IMR-90 (cell line): ENCODE data around the gene PTPRF. TPM values are rescaled to one million over a fixed set of nuclear protein-coding genes. Genes with fewer than 3 reads are reported as not detected.

Experiments
- ATAC-seq: fragments of 200-7000 bp; cut with Tn5 transposase; 2 replicates; pipeline ENCODE4 v1.9.1; 2020; ENCODE audit warnings: low read depth, mild to moderate bottlenecking, moderate library complexity
- BruUV-seq: library from RNA; stranded (reverse); fragments of 400-500 nt; replicated peaks from 2 replicates; lab custom pipeline; 2021; lab: Mats Ljungman, UMichigan
- CTCF ChIA-PET: fragments of 300-600 bp; formaldehyde crosslinking; extraction: SDS; loops from one replicate; lab custom pipeline; 2021; ENCODE audit warnings: antibody characterized with exemption; lab: Yijun Ruan, JAX
- POLR2A ChIA-PET: fragments of 300-600 bp; sonication (Branson Sonifier 250); formaldehyde crosslinking; loops from one replicate; lab custom pipeline; 2022; ENCODE audit warnings: antibody characterized with exemption; ENCODE audit not compliant: unreplicated experiment; lab: Charles Lee
- DNase-seq: peaks from one replicate; pipeline ENCODE4 v3.0.0; 2013
- H2AFZ ChIP-seq: replicated peaks from 2 replicates; pipeline ENCODE3; 2013; ENCODE audit warnings: low read length, mild to moderate bottlenecking; ENCODE audit not compliant: poor library complexity
- H2AK5ac ChIP-seq: 2 replicates; pipeline ENCODE4 v1.6.1; 2013; ENCODE audit warnings: low read depth, low read length, inconsistent platforms
- H2AK9ac ChIP-seq: replicated peaks from 2 replicates; pipeline ENCODE3; 2013; ENCODE audit warnings: mild to moderate bottlenecking, low read depth, low read length, moderate library complexity; ENCODE audit not compliant: poor library complexity
- H2BK120ac ChIP-seq: 2 replicates; pipeline ENCODE4 v1.6.1; 2013; ENCODE audit warnings: low read depth, low read length, inconsistent platforms
- H2BK15ac ChIP-seq: 3 replicates; pipeline ENCODE4 v1.6.1; 2013; ENCODE audit warnings: low read depth, low read length, inconsistent platforms
- H2BK20ac ChIP-seq: 2 replicates; pipeline ENCODE4 v1.6.1; 2013; ENCODE audit warnings: low read depth, mild to moderate bottlenecking, inconsistent platforms, low read length, moderate library complexity
- H2BK5ac ChIP-seq: 2 replicates; pipeline ENCODE4 v1.6.1; 2013; ENCODE audit warnings: mild to moderate bottlenecking, low read depth, low read length, inconsistent platforms; ENCODE audit not compliant: poor library complexity, severe bottlenecking
- H3K14ac ChIP-seq: replicated peaks from 2 replicates; pipeline ENCODE4 v1.6.1; 2013; ENCODE audit warnings: low read depth, low read length, inconsistent platforms
- H3K18ac ChIP-seq: 2 replicates; pipeline ENCODE4 v1.6.1; 2013; ENCODE audit warnings: low read depth, low read length, control low read depth
- H3K23ac ChIP-seq: 2 replicates; pipeline ENCODE4 v1.6.1; 2013; ENCODE audit warnings: low read depth, low read length, inconsistent platforms
- H3K27ac ChIP-seq: 2 replicates; pipeline ENCODE4 v1.5.1; 2013; ENCODE audit warnings: mild to moderate bottlenecking, control low read depth, low read length; ENCODE audit not compliant: insufficient read depth
- H3K27me3 ChIP-seq: 2 replicates; pipeline ENCODE4 v1.6.1; 2013; ENCODE audit warnings: low read length; ENCODE audit not compliant: control insufficient read depth, insufficient read depth
- H3K36me3 ChIP-seq: 2 replicates; pipeline ENCODE4 v1.6.1; 2013; ENCODE audit warnings: low read length, mixed read lengths; ENCODE audit not compliant: control insufficient read depth, insufficient read depth
- H3K4ac ChIP-seq: 2 replicates; pipeline ENCODE4 v1.6.1; 2013; ENCODE audit warnings: low read depth, low read length, inconsistent platforms
- H3K4me1 ChIP-seq: 2 replicates; pipeline ENCODE4 v1.6.1; 2013; ENCODE audit warnings: low read length, mixed read lengths; ENCODE audit not compliant: control insufficient read depth, insufficient read depth
- H3K4me2 ChIP-seq: 2 replicates; pipeline ENCODE4 v1.6.1; 2013; ENCODE audit warnings: low read depth, mild to moderate bottlenecking, control low read depth, low read length, moderate library complexity
- H3K4me3 ChIP-seq: 2 replicates; pipeline ENCODE4 v1.5.1; 2013; ENCODE audit warnings: low read depth, mild to moderate bottlenecking, control low read depth, low read length, moderate library complexity; ENCODE audit not compliant: insufficient read depth
- H3K56ac ChIP-seq: 2 replicates; pipeline ENCODE4 v1.6.1; 2013; ENCODE audit warnings: low read length, inconsistent platforms; ENCODE audit not compliant: insufficient read depth; ENCODE audit errors: extremely low read depth
- H3K79me1 ChIP-seq, 2 experiments: 2 replicates each; pipeline ENCODE4 v1.6.1; 2013; ENCODE audit warnings: low read length in 2 of 2, inconsistent platforms in 1 of 2, low read depth in 1 of 2
- H3K9ac ChIP-seq: 2 replicates; pipeline ENCODE4 v1.6.1; 2013; ENCODE audit warnings: low read depth, low read length, control low read depth
- H3K9me1 ChIP-seq: 2 replicates; pipeline ENCODE4 v1.6.1; 2013; ENCODE audit warnings: low read length, inconsistent platforms; ENCODE audit not compliant: insufficient read depth
- H3K9me3 ChIP-seq: 2 replicates; pipeline ENCODE4 v1.6.1; 2013; ENCODE audit warnings: low read length; ENCODE audit not compliant: control insufficient read depth, insufficient read depth
- H4K20me1 ChIP-seq: 2 replicates; pipeline ENCODE4 v1.6.1; 2013; ENCODE audit warnings: low read length, inconsistent platforms; ENCODE audit not compliant: insufficient read depth
- H4K5ac ChIP-seq: 2 replicates; pipeline ENCODE4 v1.6.1; 2013; ENCODE audit warnings: mild to moderate bottlenecking, low read depth, low read length, control low read depth
- H4K8ac ChIP-seq, 2 experiments: 2 replicates each; pipeline ENCODE4 v1.6.1; 2013; ENCODE audit warnings: low read depth in 2 of 2, low read length in 2 of 2, control low read depth in 1 of 2, inconsistent platforms in 1 of 2
- H4K91ac ChIP-seq: 2 replicates; pipeline ENCODE4 v1.6.1; 2013; ENCODE audit warnings: low read depth, low read length, inconsistent platforms; ENCODE audit not compliant: insufficient read depth
- CHD1 ChIP-seq: IDR thresholded peaks from 2 replicates; pipeline ENCODE4 v1.6.1; 2012; ENCODE audit warnings: low read depth, low read length, improper control_type of control experiment
- RCOR1 ChIP-seq: IDR thresholded peaks from 2 replicates; pipeline ENCODE4 v1.6.1; 2012; ENCODE audit warnings: mild to moderate bottlenecking, low read length, improper control_type of control experiment; ENCODE audit not compliant: insufficient replicate concordance
- WGBS, 2 experiments: methylation state at CpG; one replicate each; pipeline versions ENCODE4 v1.1.5 to v1.1.7; 2013; ENCODE audit warnings: missing lambda C conversion rate in 2 of 2; ENCODE audit not compliant: insufficient read length in 1 of 2; ENCODE audit errors: extremely low coverage in 2 of 2; 5-methylcytosine and 5-hydroxymethylcytosine counted together
- dilution Hi-C: fragments of 300-500 bp; cut with HindIII; formaldehyde crosslinking; loops from one replicate; pipeline ENCODE4 v1.14.3; 2018; ENCODE audit warnings: low sequenced_read_pairs; ENCODE audit not compliant: unreplicated experiment
- in situ Hi-C: fragments of 300-500 bp; cut with MboI; formaldehyde crosslinking; loops from 3 replicates; pipeline ENCODE4 v1.14.3; 2019; ENCODE audit warnings: low sequenced_read_pairs, inconsistent platforms, mixed read lengths
- intact Hi-C: fragments of 100-400 bp; cut with micrococcal nuclease; formaldehyde crosslinking; loops from 2 replicates; pipeline ENCODE4 v1.10.0; 2022
- polyA plus RNA-seq, 3 experiments: library from polyadenylated mRNA; depleted of rRNA; stranded (reverse); fragments of >200 nt; gene quantifications; 2 replicates each; pipeline ENCODE4 v1.2.3, GENCODE V29; 2012; ENCODE audit warnings: low replicate concordance in 1 of 3
- total RNA-seq: library from RNA; depleted of rRNA; stranded (reverse); fragments of >200 nt; gene quantifications from 2 replicates; pipeline ENCODE4 v1.2.3, GENCODE V29; 2012
- TF ChIP-seq, protein P1 (sequence below): fragments of 150-350 bp; IDR thresholded peaks from 2 replicates; pipeline ENCODE4 v1.6.1; 2016; ENCODE audit warnings: low read depth, mild to moderate bottlenecking, low read length, moderate library complexity, borderline replicate concordance
- TF ChIP-seq, protein P2 (sequence below): conservative IDR thresholded peaks from 2 replicates; pipeline ENCODE4 v1.5.1; 2012; ENCODE audit warnings: mild to moderate bottlenecking, low read depth, low read length, improper control_type of control experiment

Gene PTPRF
- total and polyA plus RNA-seq, 2 of the 4 experiments (the other 2 are of a cell fraction): 25.8 to 92.3 TPM

- in situ Hi-C loops (no loop called here), intact Hi-C loops (no loop called here), dilution Hi-C loops (no loop called here)
- no peak for ATAC-seq
- ChIA-PET POLR2A (no interaction called here), CTCF (no interaction called here)
- H2AFZ ChIP-seq: no peak overlapping the region
- no peaks in the 10 kb centered on the region for H3K36me3 ChIP-seq
- no peak overlapping the region for H3K27ac ChIP-seq
- DNase-seq: no peak
- no peak overlapping the region for H4K8ac ChIP-seq
- TF ChIP-seq CHD1 (no peak), RCOR1 (no peak)
- TF ChIP-seq, protein P1, sequence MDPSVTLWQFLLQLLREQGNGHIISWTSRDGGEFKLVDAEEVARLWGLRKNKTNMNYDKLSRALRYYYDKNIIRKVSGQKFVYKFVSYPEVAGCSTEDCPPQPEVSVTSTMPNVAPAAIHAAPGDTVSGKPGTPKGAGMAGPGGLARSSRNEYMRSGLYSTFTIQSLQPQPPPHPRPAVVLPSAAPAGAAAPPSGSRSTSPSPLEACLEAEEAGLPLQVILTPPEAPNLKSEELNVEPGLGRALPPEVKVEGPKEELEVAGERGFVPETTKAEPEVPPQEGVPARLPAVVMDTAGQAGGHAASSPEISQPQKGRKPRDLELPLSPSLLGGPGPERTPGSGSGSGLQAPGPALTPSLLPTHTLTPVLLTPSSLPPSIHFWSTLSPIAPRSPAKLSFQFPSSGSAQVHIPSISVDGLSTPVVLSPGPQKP: no peak
- TF ChIP-seq, protein P2, sequence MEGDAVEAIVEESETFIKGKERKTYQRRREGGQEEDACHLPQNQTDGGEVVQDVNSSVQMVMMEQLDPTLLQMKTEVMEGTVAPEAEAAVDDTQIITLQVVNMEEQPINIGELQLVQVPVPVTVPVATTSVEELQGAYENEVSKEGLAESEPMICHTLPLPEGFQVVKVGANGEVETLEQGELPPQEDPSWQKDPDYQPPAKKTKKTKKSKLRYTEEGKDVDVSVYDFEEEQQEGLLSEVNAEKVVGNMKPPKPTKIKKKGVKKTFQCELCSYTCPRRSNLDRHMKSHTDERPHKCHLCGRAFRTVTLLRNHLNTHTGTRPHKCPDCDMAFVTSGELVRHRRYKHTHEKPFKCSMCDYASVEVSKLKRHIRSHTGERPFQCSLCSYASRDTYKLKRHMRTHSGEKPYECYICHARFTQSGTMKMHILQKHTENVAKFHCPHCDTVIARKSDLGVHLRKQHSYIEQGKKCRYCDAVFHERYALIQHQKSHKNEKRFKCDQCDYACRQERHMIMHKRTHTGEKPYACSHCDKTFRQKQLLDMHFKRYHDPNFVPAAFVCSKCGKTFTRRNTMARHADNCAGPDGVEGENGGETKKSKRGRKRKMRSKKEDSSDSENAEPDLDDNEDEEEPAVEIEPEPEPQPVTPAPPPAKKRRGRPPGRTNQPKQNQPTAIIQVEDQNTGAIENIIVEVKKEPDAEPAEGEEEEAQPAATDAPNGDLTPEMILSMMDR: no peak
- no peak overlapping the region for H2AK9ac ChIP-seq
- no peak overlapping the region for H2BK5ac ChIP-seq
- peaks cover 2% of the 10 kb centered on the region; the same call in 1 of the 2 replicates for H3K4me1 ChIP-seq
- H3K56ac ChIP-seq: no peak overlapping the region
- no peak overlapping the region for H3K23ac ChIP-seq
- no peaks in the 10 kb centered on the region for H4K20me1 ChIP-seq
- H2AK5ac ChIP-seq: no peak overlapping the region
- H3K79me1 ChIP-seq: no peaks in the 10 kb centered on the region
- H4K5ac ChIP-seq: no peak overlapping the region
- no peak overlapping the region for H3K14ac ChIP-seq
- H2BK20ac ChIP-seq: no peak overlapping the region
- no TSS peak for BruUV-seq
- no CpG with 5 or more reads among the region's 8 CpGs for WGBS, 2 experiments
- no peak overlapping the region for H3K4me3 ChIP-seq
- H4K91ac ChIP-seq: no peak overlapping the region
- H3K4me2 ChIP-seq: no peak overlapping the region
- no peak overlapping the region for H3K4ac ChIP-seq
- H2BK120ac ChIP-seq: no peak overlapping the region
- H3K27me3 ChIP-seq: no peaks in the 10 kb centered on the region
- H3K9me1 ChIP-seq: peaks cover 4% of the 10 kb centered on the region
- no peak overlapping the region for H3K18ac ChIP-seq
- H2BK15ac ChIP-seq: no peak overlapping the region
- no peaks in the 10 kb centered on the region for H3K9me3 ChIP-seq
- no peak overlapping the region for H3K9ac ChIP-seq
These were observed 9.6 kb upstream of the PTPRF start for GRCh38 chr1:43521078-43521477.
